ENCODE data around the gene ZNF175. TPM values are rescaled to one million over a fixed set of nuclear protein-coding genes. Genes with fewer than 3 reads are reported as not detected.

The ZNF175 gene
- total and polyA plus RNA-seq, 9 of the 15 experiments (the other 6 are each of a cell fraction or from before 2014, with no cell fraction given) = 3.7 to 37.9 (median 14.0) TPM

DNA sequence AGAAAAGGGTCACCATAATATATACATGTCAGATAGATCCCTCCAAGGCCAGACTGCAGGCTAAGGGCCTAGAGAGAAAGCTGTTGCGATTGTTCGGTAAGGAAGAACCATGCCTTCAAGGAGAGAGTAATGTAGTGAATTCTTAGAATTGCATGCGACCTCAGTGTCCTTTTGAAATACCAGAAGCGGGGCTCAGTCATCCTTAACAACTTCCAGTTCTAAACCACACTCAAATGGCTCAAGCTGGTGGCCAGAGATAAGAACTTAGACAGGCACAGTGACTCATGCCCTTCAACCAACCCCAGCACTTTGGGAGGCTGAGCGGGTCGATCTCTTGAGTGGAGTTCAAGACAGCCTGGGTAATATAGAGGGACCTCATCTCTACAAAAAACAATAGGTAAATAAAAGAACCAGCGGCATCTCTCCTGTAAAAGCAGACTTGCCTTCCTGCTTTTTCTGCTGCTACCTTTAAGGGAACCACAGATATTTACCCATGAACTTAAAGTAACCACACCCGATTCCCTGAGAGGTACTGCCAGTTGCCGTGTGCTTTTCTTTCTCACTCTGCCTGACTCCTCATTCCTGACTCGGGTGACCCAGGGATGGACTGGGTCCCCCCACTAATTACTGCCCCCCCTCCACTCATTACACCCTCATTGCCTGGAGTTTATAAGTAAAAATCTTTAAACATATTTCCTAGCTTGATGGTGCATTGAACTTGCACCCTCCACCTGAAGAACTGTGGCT is 24.3 kb upstream of the ZNF175 start (continued):
- TF ChIP-seq, protein P1, sequence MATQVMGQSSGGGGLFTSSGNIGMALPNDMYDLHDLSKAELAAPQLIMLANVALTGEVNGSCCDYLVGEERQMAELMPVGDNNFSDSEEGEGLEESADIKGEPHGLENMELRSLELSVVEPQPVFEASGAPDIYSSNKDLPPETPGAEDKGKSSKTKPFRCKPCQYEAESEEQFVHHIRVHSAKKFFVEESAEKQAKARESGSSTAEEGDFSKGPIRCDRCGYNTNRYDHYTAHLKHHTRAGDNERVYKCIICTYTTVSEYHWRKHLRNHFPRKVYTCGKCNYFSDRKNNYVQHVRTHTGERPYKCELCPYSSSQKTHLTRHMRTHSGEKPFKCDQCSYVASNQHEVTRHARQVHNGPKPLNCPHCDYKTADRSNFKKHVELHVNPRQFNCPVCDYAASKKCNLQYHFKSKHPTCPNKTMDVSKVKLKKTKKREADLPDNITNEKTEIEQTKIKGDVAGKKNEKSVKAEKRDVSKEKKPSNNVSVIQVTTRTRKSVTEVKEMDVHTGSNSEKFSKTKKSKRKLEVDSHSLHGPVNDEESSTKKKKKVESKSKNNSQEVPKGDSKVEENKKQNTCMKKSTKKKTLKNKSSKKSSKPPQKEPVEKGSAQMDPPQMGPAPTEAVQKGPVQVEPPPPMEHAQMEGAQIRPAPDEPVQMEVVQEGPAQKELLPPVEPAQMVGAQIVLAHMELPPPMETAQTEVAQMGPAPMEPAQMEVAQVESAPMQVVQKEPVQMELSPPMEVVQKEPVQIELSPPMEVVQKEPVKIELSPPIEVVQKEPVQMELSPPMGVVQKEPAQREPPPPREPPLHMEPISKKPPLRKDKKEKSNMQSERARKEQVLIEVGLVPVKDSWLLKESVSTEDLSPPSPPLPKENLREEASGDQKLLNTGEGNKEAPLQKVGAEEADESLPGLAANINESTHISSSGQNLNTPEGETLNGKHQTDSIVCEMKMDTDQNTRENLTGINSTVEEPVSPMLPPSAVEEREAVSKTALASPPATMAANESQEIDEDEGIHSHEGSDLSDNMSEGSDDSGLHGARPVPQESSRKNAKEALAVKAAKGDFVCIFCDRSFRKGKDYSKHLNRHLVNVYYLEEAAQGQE (IDR thresholded peaks at IDR 0.05; ENCODE audit: borderline replicate concordance) = peak; percentile 74; the same call in 1 of the 2 replicates
- TF ChIP-seq, protein P1 (CRISPR knock-in tag; IDR thresholded peaks at IDR 0.05; ENCODE audit: low read depth) = no peak
- peak; percentile 87 to 88 for TF ChIP-seq NCOA2 (IDR thresholded peaks at IDR 0.05; ENCODE audit: partially characterized antibody in 2 of 2)
- TF ChIP-seq DDX20 (tag; IDR thresholded peaks at IDR 0.05; ENCODE audit: low read depth) = 0 out of 2 replicates have a peak, but pooled peaks have one; percentile 3
- TF ChIP-seq NFYB (IDR thresholded peaks at IDR 0.05; ENCODE audit: extremely low read depth, insufficient read length) = peak; percentile 28
- TF ChIP-seq, protein P2, sequence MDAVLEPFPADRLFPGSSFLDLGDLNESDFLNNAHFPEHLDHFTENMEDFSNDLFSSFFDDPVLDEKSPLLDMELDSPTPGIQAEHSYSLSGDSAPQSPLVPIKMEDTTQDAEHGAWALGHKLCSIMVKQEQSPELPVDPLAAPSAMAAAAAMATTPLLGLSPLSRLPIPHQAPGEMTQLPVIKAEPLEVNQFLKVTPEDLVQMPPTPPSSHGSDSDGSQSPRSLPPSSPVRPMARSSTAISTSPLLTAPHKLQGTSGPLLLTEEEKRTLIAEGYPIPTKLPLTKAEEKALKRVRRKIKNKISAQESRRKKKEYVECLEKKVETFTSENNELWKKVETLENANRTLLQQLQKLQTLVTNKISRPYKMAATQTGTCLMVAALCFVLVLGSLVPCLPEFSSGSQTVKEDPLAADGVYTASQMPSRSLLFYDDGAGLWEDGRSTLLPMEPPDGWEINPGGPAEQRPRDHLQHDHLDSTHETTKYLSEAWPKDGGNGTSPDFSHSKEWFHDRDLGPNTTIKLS (IDR thresholded peaks at IDR 0.05; ENCODE audit: borderline replicate concordance, low read depth) = no peak; the same call in 1 of the 2 replicates
- peak; percentile 58 for TF ChIP-seq CREB1 (IDR thresholded peaks at IDR 0.05)
- no peak for TF ChIP-seq CREB1 (CRISPR knock-in tag; IDR thresholded peaks at IDR 0.05)
- TF ChIP-seq NEUROD1 (IDR thresholded peaks at IDR 0.05; ENCODE audit: borderline replicate concordance, low read depth, low read length, partially characterized antibody) = peak; percentile 96
- peak; percentile 96 for TF ChIP-seq L3MBTL2 (IDR thresholded peaks at IDR 0.05)
- TF ChIP-seq GATAD2A (IDR thresholded peaks at IDR 0.05) = peak; percentile 76; the same call in 1 of the 2 replicates
- peak; percentile 97 for TF ChIP-seq CBFA2T2 (conservative IDR thresholded peaks at IDR 0.05)
- TF ChIP-seq WHSC1 (IDR thresholded peaks at IDR 0.05; ENCODE audit: low read length) = no peak
- no peak for TF ChIP-seq DIDO1 (tag; IDR thresholded peaks at IDR 0.05; ENCODE audit: low read depth)
- TF ChIP-seq, protein P3, sequence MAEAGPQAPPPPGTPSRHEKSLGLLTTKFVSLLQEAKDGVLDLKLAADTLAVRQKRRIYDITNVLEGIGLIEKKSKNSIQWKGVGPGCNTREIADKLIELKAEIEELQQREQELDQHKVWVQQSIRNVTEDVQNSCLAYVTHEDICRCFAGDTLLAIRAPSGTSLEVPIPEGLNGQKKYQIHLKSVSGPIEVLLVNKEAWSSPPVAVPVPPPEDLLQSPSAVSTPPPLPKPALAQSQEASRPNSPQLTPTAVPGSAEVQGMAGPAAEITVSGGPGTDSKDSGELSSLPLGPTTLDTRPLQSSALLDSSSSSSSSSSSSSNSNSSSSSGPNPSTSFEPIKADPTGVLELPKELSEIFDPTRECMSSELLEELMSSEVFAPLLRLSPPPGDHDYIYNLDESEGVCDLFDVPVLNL (CRISPR knock-in tag; IDR thresholded peaks at IDR 0.05; ENCODE audit: low read depth) = no peak
- peak; percentile 55; the same call in 1 of the 2 replicates for TF ChIP-seq POLR2A (conservative IDR thresholded peaks at IDR 0.05)
- TF ChIP-seq CXXC5 (CRISPR knock-in tag; IDR thresholded peaks at IDR 0.05) = peak; percentile 78; the same call in 1 of the 2 replicates
- no peak for TF ChIP-seq ZNF134 (CRISPR knock-in tag; conservative IDR thresholded peaks at IDR 0.05)

Measured in K562 (cell line).